ENCODE data around the gene VIL1. TPM values are rescaled to one million over a fixed set of nuclear protein-coding genes. Genes with fewer than 3 reads are reported as not detected.

Gene VIL1
- total RNA-seq, 1 experiment from 2014 or later = 3.0 TPM

- ATAC-seq = no peak
- CTCF ChIA-PET = no interaction called here
- no peak for DNase-seq (ENCODE audit: low spot score)
- no peak for TF ChIP-seq ZNF396 (CRISPR knock-in tag; IDR thresholded peaks at IDR 0.05; ENCODE audit: borderline replicate concordance)
- no peak for TF ChIP-seq FOXK1 (CRISPR knock-in tag; IDR thresholded peaks at IDR 0.05)
- TF ChIP-seq, protein P1, sequence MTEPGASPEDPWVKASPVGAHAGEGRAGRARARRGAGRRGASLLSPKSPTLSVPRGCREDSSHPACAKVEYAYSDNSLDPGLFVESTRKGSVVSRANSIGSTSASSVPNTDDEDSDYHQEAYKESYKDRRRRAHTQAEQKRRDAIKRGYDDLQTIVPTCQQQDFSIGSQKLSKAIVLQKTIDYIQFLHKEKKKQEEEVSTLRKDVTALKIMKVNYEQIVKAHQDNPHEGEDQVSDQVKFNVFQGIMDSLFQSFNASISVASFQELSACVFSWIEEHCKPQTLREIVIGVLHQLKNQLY (CRISPR knock-in tag; IDR thresholded peaks at IDR 0.05) = no peak
- TF ChIP-seq, protein P2, sequence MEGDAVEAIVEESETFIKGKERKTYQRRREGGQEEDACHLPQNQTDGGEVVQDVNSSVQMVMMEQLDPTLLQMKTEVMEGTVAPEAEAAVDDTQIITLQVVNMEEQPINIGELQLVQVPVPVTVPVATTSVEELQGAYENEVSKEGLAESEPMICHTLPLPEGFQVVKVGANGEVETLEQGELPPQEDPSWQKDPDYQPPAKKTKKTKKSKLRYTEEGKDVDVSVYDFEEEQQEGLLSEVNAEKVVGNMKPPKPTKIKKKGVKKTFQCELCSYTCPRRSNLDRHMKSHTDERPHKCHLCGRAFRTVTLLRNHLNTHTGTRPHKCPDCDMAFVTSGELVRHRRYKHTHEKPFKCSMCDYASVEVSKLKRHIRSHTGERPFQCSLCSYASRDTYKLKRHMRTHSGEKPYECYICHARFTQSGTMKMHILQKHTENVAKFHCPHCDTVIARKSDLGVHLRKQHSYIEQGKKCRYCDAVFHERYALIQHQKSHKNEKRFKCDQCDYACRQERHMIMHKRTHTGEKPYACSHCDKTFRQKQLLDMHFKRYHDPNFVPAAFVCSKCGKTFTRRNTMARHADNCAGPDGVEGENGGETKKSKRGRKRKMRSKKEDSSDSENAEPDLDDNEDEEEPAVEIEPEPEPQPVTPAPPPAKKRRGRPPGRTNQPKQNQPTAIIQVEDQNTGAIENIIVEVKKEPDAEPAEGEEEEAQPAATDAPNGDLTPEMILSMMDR (IDR thresholded peaks at IDR 0.05) = no peak
- TF ChIP-seq FOXP4 (CRISPR knock-in tag; IDR thresholded peaks at IDR 0.05) = no peak
- peaks cover 9% of the 10 kb centered on the region; the same call in 1 of the 2 replicates for H3K36me3 Mint-ChIP-seq
- H3K4me1 Mint-ChIP-seq = peaks cover 6% of the 10 kb centered on the region; the same call in 1 of the 2 replicates
- no peaks in the 10 kb centered on the region for H3K27me3 Mint-ChIP-seq (ENCODE audit: low read depth)
- POLR2A ChIA-PET = no interaction called here
- H3K27ac Mint-ChIP-seq = no peak overlapping the region
- H3K9me3 Mint-ChIP-seq = no peaks in the 10 kb centered on the region
- no peak overlapping the region for H3K4me3 Mint-ChIP-seq
Observed at GRCh38 chr2:218446547-218446946, 27.6 kb downstream of the VIL1 start.

- ATAC-seq (no peak), DNase-seq (ENCODE audit: low spot score) (no peak)
- H3K27ac Mint-ChIP-seq = no peak overlapping the region
- peaks cover 12% of the 10 kb centered on the region; the same call in 1 of the 2 replicates for H3K36me3 Mint-ChIP-seq
- no peaks in the 10 kb centered on the region for H3K27me3 Mint-ChIP-seq (ENCODE audit: low read depth)
- peaks cover 11% of the 10 kb centered on the region for H3K4me1 Mint-ChIP-seq
- ChIA-PET CTCF (no interaction called here), POLR2A (no interaction called here)
- no peaks in the 10 kb centered on the region for H3K9me3 Mint-ChIP-seq
- TF ChIP-seq FOXJ3 (CRISPR knock-in tag; IDR thresholded peaks at IDR 0.05; ENCODE audit: borderline replicate concordance) (no peak), ELF4 (CRISPR knock-in tag; IDR thresholded peaks at IDR 0.05; ENCODE audit: low read depth) (no peak), ZNF219 (CRISPR knock-in tag; IDR thresholded peaks at IDR 0.05; ENCODE audit: borderline replicate concordance) (no peak), ZMAT4 (CRISPR knock-in tag; IDR thresholded peaks at IDR 0.05) (no peak), NFE2L1 (CRISPR knock-in tag; IDR thresholded peaks at IDR 0.05) (no peak), NFYB (CRISPR knock-in tag; conservative IDR thresholded peaks at IDR 0.05; ENCODE audit: low read depth) (no peak), ZNF317 (CRISPR knock-in tag; IDR thresholded peaks at IDR 0.05; ENCODE audit: borderline replicate concordance, low read depth) (no peak), ZNF532 (CRISPR knock-in tag; IDR thresholded peaks at IDR 0.05; ENCODE audit: borderline replicate concordance) (no peak), TEAD1 (CRISPR knock-in tag; IDR thresholded peaks at IDR 0.05) (no peak), RELA (CRISPR knock-in tag; IDR thresholded peaks at IDR 0.05; ENCODE audit: borderline replicate concordance) (no peak), GRHL2 (CRISPR knock-in tag; IDR thresholded peaks at IDR 0.05; ENCODE audit: insufficient replicate concordance, severe bottlenecking) (no peak), KAT7 (CRISPR knock-in tag; IDR thresholded peaks at IDR 0.05; ENCODE audit: borderline replicate concordance) (no peak), ZNF232 (CRISPR knock-in tag; IDR thresholded peaks at IDR 0.05) (no peak)
- TF ChIP-seq, protein P3, sequence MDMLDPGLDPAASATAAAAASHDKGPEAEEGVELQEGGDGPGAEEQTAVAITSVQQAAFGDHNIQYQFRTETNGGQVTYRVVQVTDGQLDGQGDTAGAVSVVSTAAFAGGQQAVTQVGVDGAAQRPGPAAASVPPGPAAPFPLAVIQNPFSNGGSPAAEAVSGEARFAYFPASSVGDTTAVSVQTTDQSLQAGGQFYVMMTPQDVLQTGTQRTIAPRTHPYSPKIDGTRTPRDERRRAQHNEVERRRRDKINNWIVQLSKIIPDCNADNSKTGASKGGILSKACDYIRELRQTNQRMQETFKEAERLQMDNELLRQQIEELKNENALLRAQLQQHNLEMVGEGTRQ (CRISPR knock-in tag; IDR thresholded peaks at IDR 0.05) = no peak
- H3K4me3 Mint-ChIP-seq = no peak overlapping the region
Observed at GRCh38 chr2:218447072-218447471, 28.1 kb downstream of the VIL1 start.
